Measurements from ENCODE around the gene NPC1.

NPC1 gene

DNA sequence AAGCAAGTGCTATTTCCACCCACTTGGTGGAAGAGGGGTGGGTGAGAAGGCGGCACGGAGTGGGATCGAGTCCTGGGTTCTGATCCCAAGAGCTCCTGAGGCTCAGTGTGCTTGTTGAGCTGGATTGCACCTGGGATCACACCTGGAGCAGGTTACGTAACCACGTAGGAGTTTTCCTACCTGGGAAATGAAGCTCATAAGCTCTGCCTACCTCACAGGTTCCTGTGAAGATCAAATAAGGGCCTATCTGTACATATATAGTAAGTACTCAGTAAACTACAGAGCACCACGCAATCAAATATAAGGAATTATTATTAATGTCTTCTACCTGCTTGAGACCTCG lies 11.0 kb downstream of the NPC1 start:
- no peak for TF ChIP-seq CTCF (IDR thresholded peaks at IDR 0.05)
- H3K27ac ChIP-seq, result no peak overlapping the region

DNA sequence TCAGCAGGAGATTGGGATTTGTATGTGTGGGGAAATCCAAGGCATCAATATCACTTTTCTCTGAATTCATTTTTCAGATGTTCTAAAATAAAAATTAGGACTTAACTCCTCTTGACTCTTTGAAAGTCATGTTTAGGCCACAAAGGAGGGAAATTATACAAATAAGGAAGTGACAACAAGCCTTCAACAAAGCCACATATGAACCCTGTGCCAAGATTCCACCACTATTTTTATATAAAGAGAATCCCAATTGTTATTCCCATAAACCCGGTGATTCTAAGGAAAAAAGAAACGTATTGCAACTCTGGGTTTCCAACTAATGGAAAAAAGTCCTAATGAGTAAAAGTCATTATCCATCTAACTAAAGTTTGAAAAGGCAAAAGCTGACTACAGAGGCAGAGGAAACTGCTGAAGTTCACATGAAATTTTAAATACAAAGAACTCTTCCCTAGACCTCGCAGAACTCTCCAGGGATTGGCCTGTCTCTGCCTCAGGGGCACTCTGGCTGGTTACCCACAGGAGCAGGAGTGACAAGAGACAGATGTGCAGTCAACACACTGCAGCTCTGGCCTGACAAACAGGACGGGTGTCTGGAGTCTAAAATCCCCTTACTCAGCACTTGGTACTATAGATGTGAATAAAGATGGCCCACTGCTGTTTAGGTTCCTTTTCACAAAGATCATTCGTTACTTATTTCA lies 11.5 kb downstream of the NPC1 start:
- no peak for DNase-seq (ENCODE audit: low spot score)
- TF ChIP-seq CTCF (IDR thresholded peaks at IDR 0.05), result no peak
- H3K27ac ChIP-seq, result no peak overlapping the region
- H3K4me3 ChIP-seq, result no peak overlapping the region

More for the DNA sequence above, 11.0 kb downstream of the NPC1 start:
- no peak overlapping the region for H3K4me3 ChIP-seq
- DNase-seq (ENCODE audit: low spot score), result no peak

DNA sequence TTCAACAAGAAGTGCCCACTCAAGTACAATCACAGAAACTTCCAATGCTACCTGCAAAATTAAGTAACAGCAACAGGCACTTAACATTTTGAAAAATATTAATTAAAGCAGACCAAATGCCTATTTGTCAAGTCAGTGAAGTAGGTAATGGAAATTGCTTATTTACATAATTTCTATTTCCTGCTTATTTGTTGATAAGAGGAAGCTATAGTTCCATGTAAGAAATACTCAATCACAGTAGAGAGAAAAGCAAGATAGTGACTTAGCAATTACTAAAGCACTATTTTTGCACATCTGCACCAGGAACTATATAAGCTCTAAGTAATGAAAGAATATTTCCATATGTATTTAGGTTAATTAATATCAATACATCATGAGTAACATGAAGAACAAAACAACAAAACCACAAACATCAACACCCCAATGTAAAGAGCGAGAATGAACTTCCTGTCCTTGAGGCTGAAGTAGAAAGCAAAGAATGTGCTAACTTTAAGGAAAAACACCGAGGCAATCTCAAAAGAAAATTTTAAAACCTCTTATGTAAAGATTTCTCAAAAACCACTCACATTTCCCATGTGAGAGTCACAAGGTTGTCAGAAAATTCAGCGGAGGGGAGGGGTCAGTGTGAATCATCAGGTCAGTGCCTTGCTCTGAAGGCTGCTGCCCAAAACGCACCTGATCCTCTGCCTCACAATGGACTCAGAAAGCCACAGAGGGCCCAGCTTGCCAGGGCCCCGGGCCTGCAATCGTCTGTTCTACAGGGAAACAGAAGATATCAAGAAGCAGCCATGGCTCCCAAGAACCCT lies 12.5 kb downstream of the NPC1 start:
- Histone ChIP-seq H3K4me3 (no peak overlapping the region), H3K27ac (no peak overlapping the region)
- TF ChIP-seq CTCF (IDR thresholded peaks at IDR 0.05), result no peak
- no peak for DNase-seq (ENCODE audit: low spot score)

DNA sequence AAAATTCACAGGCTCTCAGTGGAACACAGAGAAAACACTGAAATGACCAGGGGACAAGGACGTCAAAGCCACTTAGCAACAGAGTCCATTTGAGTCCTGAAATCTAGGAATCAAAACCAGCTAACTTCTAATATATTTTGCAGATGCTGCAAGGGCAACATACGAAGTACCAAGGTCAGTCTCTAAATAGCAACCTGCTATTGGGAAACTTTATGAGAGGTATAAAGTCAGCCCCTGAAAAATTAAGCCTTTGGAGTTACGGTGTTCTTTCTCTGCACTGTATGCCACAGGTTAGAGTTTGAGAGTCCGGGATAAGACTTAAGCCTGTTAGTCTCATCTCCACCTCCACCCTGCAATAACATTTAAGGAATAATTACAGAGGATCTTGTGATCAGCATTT lies 13.3 kb downstream of the NPC1 start:
- no peak for TF ChIP-seq CTCF (IDR thresholded peaks at IDR 0.05)

GRCh38 chr18:23572570-23572969 lies 13.7 kb downstream of the NPC1 start:
- Histone ChIP-seq H3K4me3 (no peak overlapping the region), H3K27ac (no peak overlapping the region)
- TF ChIP-seq CTCF (IDR thresholded peaks at IDR 0.05), result no peak
- no peak for DNase-seq (ENCODE audit: low spot score)

More for the DNA sequence above, 13.3 kb downstream of the NPC1 start:
- no peak for DNase-seq (ENCODE audit: low spot score)
- Histone ChIP-seq H3K4me3 (no peak overlapping the region), H3K27ac (no peak overlapping the region)

DNA sequence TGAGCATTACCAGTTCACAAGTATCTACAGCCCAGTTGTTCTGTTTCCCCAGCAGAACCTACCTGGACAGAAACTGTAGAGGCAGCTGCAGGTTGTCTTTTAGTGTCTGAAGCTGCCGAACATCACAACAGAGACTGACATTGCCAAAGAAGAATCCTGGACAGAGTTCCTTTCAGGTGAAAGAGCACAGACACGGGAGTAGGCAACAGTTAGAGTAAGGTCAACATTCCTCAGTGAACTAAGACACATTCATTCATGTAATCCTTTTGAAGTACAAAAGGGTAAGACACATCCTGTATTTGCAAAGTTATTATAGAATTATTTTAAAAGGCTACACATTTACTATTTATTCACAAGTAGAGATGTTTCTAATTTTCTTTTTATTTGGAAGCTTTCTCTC lies 14.3 kb downstream of the NPC1 start:
- Histone ChIP-seq H3K4me3 (no peak overlapping the region), H3K27ac (no peak overlapping the region)
- DNase-seq (ENCODE audit: low spot score), result no peak
- no peak for TF ChIP-seq CTCF (IDR thresholded peaks at IDR 0.05)
